GM12878 (cell line): ENCODE data around the gene CES3. TPM values are rescaled to one million over a fixed set of nuclear protein-coding genes. Genes with fewer than 3 reads are reported as not detected.

Source experiments
- ATAC-seq: fragments of 200-7000 bp; cut with Tn5 transposase; 3 replicates; pipeline ENCODE4 v1.9.1; 2020; ENCODE audit warnings: mild to moderate bottlenecking, moderate library complexity
- BruUV-seq: library from RNA; stranded (reverse); fragments of 400-500 nt; replicated peaks from 2 replicates; lab custom pipeline; 2021; lab: Mats Ljungman, UMichigan
- CTCF ChIA-PET: fragments of 300-600 bp; sonication (Branson Sonifier 250); formaldehyde crosslinking; extraction: SDS; loops from one replicate; lab custom pipeline; 2021; ENCODE audit warnings: inconsistent platforms; lab: Yijun Ruan, JAX
- POLR2A ChIA-PET: fragments of 350-600 bp; formaldehyde crosslinking; extraction: SDS; loops from one replicate; lab custom pipeline; 2021; ENCODE audit warnings: inconsistent platforms; lab: Charles Lee
- RAD21 ChIA-PET: fragments of 300-600 bp; sonication (Branson Sonifier 250); formaldehyde crosslinking; loops from one replicate; lab custom pipeline; 2023; ENCODE audit warnings: antibody characterized with exemption; ENCODE audit not compliant: unreplicated experiment; lab: Charles Lee
- SMC1A ChIA-PET: fragments of 300-600 bp; sonication (Branson Sonifier 250); formaldehyde crosslinking; loops from one replicate; lab custom pipeline; 2023; ENCODE audit not compliant: unreplicated experiment, uncharacterized antibody; lab: Charles Lee
- DNase-seq: peaks from one replicate; pipeline ENCODE4 v3.0.0-alpha.2; 2011; ENCODE audit warnings: low read depth, low spot score
- FAIRE-seq: peaks from 3 replicates; lab custom pipeline; 2011; peaks lifted over from hg19 to GRCh38; lab: Jason Lieb, UNC
- H2AFZ ChIP-seq: 2 replicates; pipeline ENCODE4 v1.6.0; 2011; ENCODE audit warnings: low read depth, low read length, control low read depth; ENCODE audit not compliant: control insufficient read depth
- H3K27ac ChIP-seq: 2 replicates; pipeline ENCODE4 v1.5.1; 2011; ENCODE audit warnings: control low read depth; ENCODE audit not compliant: control insufficient read depth, insufficient read depth
- H3K27me3 ChIP-seq, 2 experiments: replicated peaks in 1 of 2; 2 replicates each; pipeline versions ENCODE4 v1.6.0 to v1.6.1; 2011; ENCODE audit warnings: low read length in 1 of 2; ENCODE audit not compliant: control insufficient read depth in 2 of 2, insufficient read depth in 2 of 2
- H3K36me3 ChIP-seq, 2 experiments: 2 replicates each; pipeline ENCODE4 v1.5.1; 2011; ENCODE audit warnings: low read length in 1 of 2; ENCODE audit not compliant: control insufficient read depth in 2 of 2, insufficient read depth in 2 of 2
- H3K4me1 ChIP-seq: 2 replicates; pipeline ENCODE4 v1.6.1; 2011; ENCODE audit warnings: mild to moderate bottlenecking, low read length, moderate library complexity, mixed read lengths; ENCODE audit not compliant: control insufficient read depth, insufficient read depth
- H3K4me2 ChIP-seq: 2 replicates; pipeline ENCODE4 v1.6.0; 2011; ENCODE audit warnings: control low read depth; ENCODE audit not compliant: control insufficient read depth, insufficient read depth
- H3K4me3 ChIP-seq: fragments of 200-600 bp; sonication (generic); 2 replicates; pipeline ENCODE4 v1.5.1; 2016
- H3K79me2 ChIP-seq: 2 replicates; pipeline ENCODE4 v1.6.0; 2011; ENCODE audit warnings: low read length; ENCODE audit not compliant: control insufficient read depth, insufficient read depth
- H3K9ac ChIP-seq: 2 replicates; pipeline ENCODE4 v1.8.0; 2011; ENCODE audit warnings: low read length, control low read depth, mixed read lengths; ENCODE audit not compliant: control insufficient read depth, insufficient read depth
- H3K9me3 ChIP-seq: replicated peaks from 3 replicates; pipeline ENCODE4 v1.5.1; 2011; ENCODE audit warnings: mild to moderate bottlenecking, low read length; ENCODE audit not compliant: control insufficient read depth, insufficient read depth
- H4K20me1 ChIP-seq: 2 replicates; pipeline ENCODE4 v1.6.0; 2011; ENCODE audit not compliant: control insufficient read depth, insufficient read depth
- CBX3 ChIP-seq: fragments of 200-600 bp; sonication (generic); IDR thresholded peaks from 2 replicates; pipeline ENCODE4 v1.6.1; 2016; ENCODE audit warnings: low read depth, borderline replicate concordance
- CREB1 ChIP-seq: IDR thresholded peaks from 2 replicates; pipeline ENCODE4 v1.6.1; 2012; ENCODE audit warnings: low read depth, mild to moderate bottlenecking, inconsistent platforms
- STAT1 ChIP-seq: fragments of 450-650 bp; conservative IDR thresholded peaks from 2 replicates; pipeline ENCODE4 v1.6.1; 2014; ENCODE audit warnings: antibody characterized with exemption, mild to moderate bottlenecking
- ZBTB11 ChIP-seq: fragments of 450-650 bp; formaldehyde crosslinking; IDR thresholded peaks from 2 replicates; pipeline ENCODE4 v1.5.0; 2022; ENCODE audit warnings: mild to moderate bottlenecking, missing genetic modification characterization
- ZNF622 ChIP-seq: fragments of 450-650 bp; IDR thresholded peaks from 2 replicates; pipeline ENCODE4 v1.6.1; 2017; ENCODE audit warnings: mild to moderate bottlenecking, inconsistent platforms
- WGBS: methylation state at CpG from one replicate; pipeline ENCODE4 v1.1.6; 2016; ENCODE audit warnings: low lambda C conversion rate; ENCODE audit not compliant: insufficient replicate concordance, insufficient coverage; ENCODE audit errors: missing lambda C conversion rate; 5-methylcytosine and 5-hydroxymethylcytosine counted together
- in situ Hi-C: fragments of 300-500 bp; cut with MboI; formaldehyde crosslinking; loops from 9 replicates; pipeline ENCODE4 v1.14.3; 2018; ENCODE audit warnings: mixed read lengths
- intact Hi-C: fragments of 100-400 bp; cut with micrococcal nuclease; formaldehyde crosslinking; loops from one replicate; pipeline ENCODE4 v1.14.2; 2022; ENCODE audit not compliant: unreplicated experiment
- polyA plus RNA-seq, 11 experiments: library from polyadenylated mRNA; depleted of rRNA in 4 of 11; unstranded in 6 of 11; stranded (reverse) in 5 of 11; fragments of >200 nt; fragmentation: Nextera tagmentation in 4 of 11; fragmentation: Illumina TruSeq in 1 of 11; extraction: Ambion mirVana in 4 of 11; extraction: Trizol in 1 of 11; gene quantifications; 1 replicate in 1 of 11; 2 replicates in 10 of 11; pipeline versions ENCODE4 v1.2.1 to v1.2.3, GENCODE V29; 2011 to 2016; ENCODE audit warnings: inconsistent platforms in 2 of 11, missing spikeins in 2 of 11, low read depth in 1 of 11
- total RNA-seq, 4 experiments: library from RNA; depleted of rRNA in 3 of 4; stranded (reverse); fragments of >200 nt in 3 of 4; fragmentation: Illumina TruSeq in 1 of 4; extraction: Trizol in 1 of 4; gene quantifications; 2 replicates each; pipeline versions ENCODE4 v1.2.1 to v1.2.3, GENCODE V29; 2013 to 2021
- TF ChIP-seq, protein P1 (sequence below), 3 experiments: IDR thresholded peaks in 2 of 3; conservative IDR thresholded peaks in 1 of 3; 2 replicates each; pipeline ENCODE4 v1.5.1; 2011; ENCODE audit warnings: low read depth in 3 of 3, low read length in 3 of 3, mild to moderate bottlenecking in 3 of 3, control low read depth in 2 of 3, moderate library complexity in 2 of 3, inconsistent platforms in 1 of 3, mixed read lengths in 1 of 3; ENCODE audit not compliant: control insufficient read depth in 2 of 3, insufficient read depth in 1 of 3; ENCODE audit errors: extremely low read depth in 1 of 3

Gene CES3
- total and polyA plus RNA-seq, 10 of the 15 experiments (the other 5 are each of a cell fraction or from before 2014, with no cell fraction given): 0.09 to 3.1 (median 0.76) TPM

DNA sequence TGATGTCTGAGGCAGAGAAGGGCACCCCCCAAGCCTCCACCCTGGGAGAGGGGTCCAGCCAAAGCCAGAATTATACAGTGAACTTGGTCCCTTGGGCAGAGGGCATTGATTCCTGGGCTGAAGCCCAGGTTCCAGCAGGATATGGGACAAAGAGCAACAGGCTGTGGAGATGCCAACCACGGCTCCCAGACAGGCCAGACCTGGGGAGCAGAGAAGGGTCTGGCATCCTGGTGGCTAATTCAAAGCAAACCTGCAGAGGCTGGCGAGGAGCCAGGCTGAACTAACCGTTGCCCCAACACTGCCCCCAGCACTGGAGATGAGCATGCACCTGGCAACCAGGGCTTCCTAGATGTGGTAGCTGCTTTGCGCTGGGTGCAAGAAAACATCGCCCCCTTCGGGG lies 3.0 kb downstream of the CES3 start (continued):
- TF ChIP-seq, protein P1, sequence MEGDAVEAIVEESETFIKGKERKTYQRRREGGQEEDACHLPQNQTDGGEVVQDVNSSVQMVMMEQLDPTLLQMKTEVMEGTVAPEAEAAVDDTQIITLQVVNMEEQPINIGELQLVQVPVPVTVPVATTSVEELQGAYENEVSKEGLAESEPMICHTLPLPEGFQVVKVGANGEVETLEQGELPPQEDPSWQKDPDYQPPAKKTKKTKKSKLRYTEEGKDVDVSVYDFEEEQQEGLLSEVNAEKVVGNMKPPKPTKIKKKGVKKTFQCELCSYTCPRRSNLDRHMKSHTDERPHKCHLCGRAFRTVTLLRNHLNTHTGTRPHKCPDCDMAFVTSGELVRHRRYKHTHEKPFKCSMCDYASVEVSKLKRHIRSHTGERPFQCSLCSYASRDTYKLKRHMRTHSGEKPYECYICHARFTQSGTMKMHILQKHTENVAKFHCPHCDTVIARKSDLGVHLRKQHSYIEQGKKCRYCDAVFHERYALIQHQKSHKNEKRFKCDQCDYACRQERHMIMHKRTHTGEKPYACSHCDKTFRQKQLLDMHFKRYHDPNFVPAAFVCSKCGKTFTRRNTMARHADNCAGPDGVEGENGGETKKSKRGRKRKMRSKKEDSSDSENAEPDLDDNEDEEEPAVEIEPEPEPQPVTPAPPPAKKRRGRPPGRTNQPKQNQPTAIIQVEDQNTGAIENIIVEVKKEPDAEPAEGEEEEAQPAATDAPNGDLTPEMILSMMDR (IDR thresholded peaks at IDR 0.05 in 2 of 3, conservative IDR thresholded peaks at IDR 0.05 in 1 of 3; ENCODE audit: control insufficient read depth in 2 of 3, extremely low read depth in 1 of 3, insufficient read depth in 1 of 3, low read depth in 3 of 3, low read length in 3 of 3): no peak
- no peak for TF ChIP-seq ZBTB11 (CRISPR knock-in tag)

- no peaks in the 10 kb centered on the region for H3K79me2 ChIP-seq
- no peaks in the 10 kb centered on the region for H4K20me1 ChIP-seq
- intact Hi-C loops (no loop called here), in situ Hi-C loops (no loop called here)
- no peaks in the 10 kb centered on the region for H3K4me1 ChIP-seq
- H3K9me3 ChIP-seq: no peaks in the 10 kb centered on the region
- ChIA-PET RAD21 (interaction anchor here (1.1 kb wide), 1 partner anchor 10 kb away, joined by 3 read pairs; no protein-coding TSS in a partner anchor), POLR2A (no interaction called here), SMC1A (no interaction called here), CTCF (interaction anchor here (1.2 to 1.5 kb wide), 2 partner anchors 9 to 15 kb away, joined by 3 read pairs; no protein-coding TSS in a partner anchor)
- ATAC-seq (no peak), FAIRE-seq (no peak), DNase-seq (no peak)
- WGBS: 50% methylated on average over 5 of the region's 5 CpGs
- no peak overlapping the region for H3K4me2 ChIP-seq
- no peak overlapping the region for H2AFZ ChIP-seq
- no peak for TF ChIP-seq STAT1
- TF ChIP-seq CREB1: no peak
- TF ChIP-seq ZNF622: no peak
- TF ChIP-seq CBX3: no peak
- no peaks in the 10 kb centered on the region; a peak in 1 of 4 replicates for H3K27me3 ChIP-seq
- no TSS peak for BruUV-seq
- H3K27ac ChIP-seq: no peak overlapping the region
- H3K36me3 ChIP-seq: no peaks in the 10 kb centered on the region
- H3K4me3 ChIP-seq: no peak overlapping the region
- H3K9ac ChIP-seq: no peak overlapping the region
Measured at GRCh38 chr16:66968847-66969246, 7.8 kb downstream of the CES3 start.
